Naive thymus-derived CD8-positive, alpha-beta T cell (primary cell): ENCODE measurements around the gene SUPT20H. TPM values are rescaled to one million over a fixed set of nuclear protein-coding genes. Genes with fewer than 3 reads are reported as not detected.
A peak's percentile ranks its signal among the peaks of the same experiment; 100 is the strongest.
"Not testable (repeated sequence)": the region's sequence is repeated elsewhere in the genome, so short reads cannot be mapped to it uniquely, and the experiment has no call there.

Experiments
- ATAC-seq, 2 donors: fragments of 150-1000 bp; cut with Tn5 transposase in 1 of 2; sonication (Bioruptor Pico), chemical (Tn5 transposase) in 1 of 2; 1 replicate in 1 of 2; 2 replicates in 1 of 2; pipeline ENCODE4 v1.10.0; 2021; ENCODE audit warnings: mild to moderate bottlenecking in 2 of 2, moderate library complexity in 2 of 2
- POLR2A ChIA-PET: fragments of 350-600 bp; sonication (Branson Sonifier 250); formaldehyde crosslinking; loops from one replicate; lab custom pipeline; 2021; ENCODE audit warnings: antibody characterized with exemption; lab: Charles Lee
- DNase-seq, 10 donors: peaks; one replicate each; pipeline versions ENCODE4 v3.0.0 to v3.0.0-alpha.2; 2020 to 2022
- H3K27ac Mint-ChIP-seq, 10 donors: one replicate each; pipeline ENCODE4 v1.8.0; 2020 to 2022; ENCODE audit warnings: mild to moderate bottlenecking in 10 of 10, mixed read lengths in 10 of 10, moderate library complexity in 4 of 10, inconsistent platforms in 1 of 10
- H3K27me3 Mint-ChIP-seq, 5 donors: one replicate each; pipeline ENCODE4 v1.8.0; 2021 to 2022; ENCODE audit warnings: mixed read lengths in 5 of 5
- H3K36me3 Mint-ChIP-seq, 3 donors: one replicate each; pipeline ENCODE4 v1.8.0; 2020 to 2022; ENCODE audit warnings: mixed read lengths in 3 of 3, mild to moderate bottlenecking in 2 of 3, inconsistent platforms in 1 of 3
- H3K4me1 Mint-ChIP-seq, 4 donors: one replicate each; pipeline ENCODE4 v1.8.0; 2021 to 2022; ENCODE audit warnings: mixed read lengths in 4 of 4
- H3K4me3 Mint-ChIP-seq, 10 donors: one replicate each; pipeline ENCODE4 v1.8.0; 2020 to 2022; ENCODE audit warnings: mild to moderate bottlenecking in 10 of 10, mixed read lengths in 10 of 10, moderate library complexity in 6 of 10, inconsistent platforms in 1 of 10
- H3K9me3 Mint-ChIP-seq, 9 donors: one replicate each; pipeline ENCODE4 v1.8.0; 2020 to 2022; ENCODE audit warnings: mixed read lengths in 9 of 9, mild to moderate bottlenecking in 3 of 9, inconsistent platforms in 1 of 9, moderate library complexity in 1 of 9
- polyA plus RNA-seq, 3 donors: library from polyadenylated mRNA; unstranded; fragments of 300-500 nt; fragmentation: Illumina TruSeq; gene quantifications; one replicate each; pipeline ENCODE4 v1.2.3, GENCODE V29; 2021
- total RNA-seq, 8 experiments: library from RNA in 2 of 8; stranded (reverse) in 2 of 8; gene quantifications; one replicate each; pipeline ENCODE4 v1.2.3 and lab custom pipeline; 2021 to 2026

Gene SUPT20H
- total and polyA plus RNA-seq, 5 experiments from 2014 or later: 45.4 to 119 (median 59.1) TPM

DNA sequence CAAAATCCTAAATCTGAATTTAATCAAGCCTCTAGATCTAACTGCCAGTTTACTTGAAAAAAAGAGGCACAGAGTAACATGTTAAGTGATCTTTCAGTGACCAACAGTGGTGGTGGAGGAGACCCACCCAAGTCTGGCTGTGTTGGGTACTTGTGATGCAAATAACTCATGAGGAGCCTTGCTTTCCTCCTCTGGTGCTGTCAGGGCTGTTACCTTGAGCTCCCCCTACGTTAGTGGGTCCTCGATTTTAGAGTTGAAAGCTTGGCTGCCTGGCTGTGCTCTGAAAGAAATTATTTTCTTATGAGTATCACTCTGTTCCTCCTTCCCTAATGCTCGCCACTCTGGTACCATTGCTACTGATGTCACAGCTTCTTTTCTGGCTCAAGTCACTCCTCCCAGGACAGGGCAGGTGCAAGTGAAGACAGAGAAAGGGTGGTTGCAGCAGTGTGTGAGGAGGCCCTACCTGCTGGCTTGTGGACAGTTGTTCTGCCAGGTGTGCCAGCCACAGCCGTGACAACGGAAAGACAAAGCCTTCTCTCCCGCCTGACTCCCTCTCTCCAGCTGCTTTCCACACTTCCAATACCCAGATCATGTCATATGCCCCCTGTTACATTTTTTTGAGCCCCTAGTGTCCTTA is 6.5 kb upstream of the SUPT20H start:
- H3K36me3 Mint-ChIP-seq: peaks cover 0 to 1% (median 0%) of the 10 kb centered on the region in 3 donors
- H3K4me3 Mint-ChIP-seq: no peak overlapping the region
- ATAC-seq: no peak
- H3K27me3 Mint-ChIP-seq: peaks cover 0 to 7% (median 3%) of the 10 kb centered on the region in 5 donors
- H3K4me1 Mint-ChIP-seq: no peaks in the 10 kb centered on the region
- H3K27ac Mint-ChIP-seq: no peak overlapping the region
- no peaks in the 10 kb centered on the region for H3K9me3 Mint-ChIP-seq
- DNase-seq: no peak
- POLR2A ChIA-PET: interaction anchor here (1.5 kb wide), 1 partner anchor 66 kb away, joined by 3 read pairs; the partner anchor contains the start of gene EXOSC8

DNA sequence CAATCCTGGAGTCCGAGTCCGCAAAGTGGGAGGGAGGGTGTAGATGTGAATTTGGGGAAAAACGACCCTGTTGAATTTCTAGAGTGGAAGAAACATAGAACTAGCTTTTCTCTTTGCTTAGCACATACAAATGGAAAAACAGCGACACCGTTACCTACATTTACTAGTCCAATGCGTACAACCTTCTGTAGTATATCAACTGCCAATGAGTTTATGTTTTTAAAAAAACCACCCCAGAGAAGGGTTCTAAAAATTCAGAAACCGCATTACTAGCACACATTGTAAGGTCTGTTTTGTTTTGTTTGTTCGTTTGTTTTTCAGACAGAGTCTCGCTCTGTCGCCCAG is 332 bp upstream of the SUPT20H start:
- peaks cover 10 to 50% (median 38%) of the 10 kb centered on the region in 4 donors for H3K4me1 Mint-ChIP-seq
- peak overlapping the region; percentile 95 to 99 (median 98) for H3K27ac Mint-ChIP-seq
- H3K36me3 Mint-ChIP-seq: peaks cover 0 to 10% (median 6%) of the 10 kb centered on the region in 3 donors
- ATAC-seq (peak; percentile 43 to 45), DNase-seq (no peak)
- POLR2A ChIA-PET: interaction anchor here (1.0 to 4.8 kb wide), 3 partner anchors 58 to 1290 kb away, joined by 4 to 76 read pairs (median 4); partner anchors contain the start of genes ALG5, EXOSC8 and UFM1
- H3K4me3 Mint-ChIP-seq: peak overlapping the region; percentile 90 to 97 (median 94)
- peaks cover 0 to 3% (median 0%) of the 10 kb centered on the region in 5 donors for H3K27me3 Mint-ChIP-seq
- peaks cover 0 to 1% (median 0%) of the 10 kb centered on the region in 9 donors for H3K9me3 Mint-ChIP-seq

DNA sequence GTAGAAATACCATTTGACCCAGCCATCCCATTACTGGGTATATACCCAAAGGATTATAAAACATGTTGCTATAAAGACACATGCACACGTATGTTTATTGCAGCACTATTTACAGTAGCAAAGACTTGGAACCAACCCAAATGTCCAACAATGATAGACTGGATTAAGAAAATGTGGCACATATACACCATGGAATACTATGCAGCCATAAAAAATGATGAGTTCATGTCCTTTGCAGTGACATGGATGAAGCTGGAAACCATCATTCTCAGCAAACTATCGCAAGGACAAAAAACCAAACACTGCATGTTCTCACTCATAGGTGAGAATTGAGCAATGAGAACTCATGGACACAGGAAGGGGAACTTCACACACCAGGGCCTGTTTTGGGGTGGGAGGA is 3.3 kb downstream of the SUPT20H start:
- POLR2A ChIA-PET: interaction anchor here (4.8 kb wide), 1 partner anchor 55 kb away, joined by 76 read pairs; the partner anchor contains the start of genes ALG5 and EXOSC8

DNA sequence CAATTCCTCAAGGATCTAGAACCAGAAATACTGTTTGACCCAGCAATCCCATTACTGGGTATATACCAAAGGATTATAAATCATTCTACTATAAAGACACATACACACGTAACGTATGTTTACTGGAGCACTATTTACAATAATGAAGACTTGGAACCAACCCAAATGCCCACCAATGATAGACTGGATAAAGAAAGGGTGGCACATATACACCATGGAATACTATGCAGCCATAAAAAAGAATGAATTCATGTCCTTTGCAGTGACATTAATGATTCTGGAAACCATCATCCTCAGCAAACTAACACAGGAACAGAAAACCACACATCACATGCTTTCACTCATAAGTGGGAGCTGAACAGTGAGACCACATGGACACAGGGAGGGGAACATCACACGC is 6.4 kb downstream of the SUPT20H start:
- POLR2A ChIA-PET: not testable (repeated sequence)

More for the DNA sequence above, 3.3 kb downstream of the SUPT20H start:
- peak overlapping the region in 4 of 10 donors; percentile 31 to 48 (median 40) for H3K27ac Mint-ChIP-seq
- peaks cover 0 to 34% (median 20%) of the 10 kb centered on the region in 3 donors for H3K36me3 Mint-ChIP-seq
- H3K27me3 Mint-ChIP-seq, ATAC-seq, DNase-seq, H3K9me3 Mint-ChIP-seq: not testable (repeated sequence)
- peak overlapping the region in 4 of 10 donors; percentile 10 to 19 (median 18) for H3K4me3 Mint-ChIP-seq
- peaks cover 21 to 77% (median 67%) of the 10 kb centered on the region in 4 donors for H3K4me1 Mint-ChIP-seq

DNA sequence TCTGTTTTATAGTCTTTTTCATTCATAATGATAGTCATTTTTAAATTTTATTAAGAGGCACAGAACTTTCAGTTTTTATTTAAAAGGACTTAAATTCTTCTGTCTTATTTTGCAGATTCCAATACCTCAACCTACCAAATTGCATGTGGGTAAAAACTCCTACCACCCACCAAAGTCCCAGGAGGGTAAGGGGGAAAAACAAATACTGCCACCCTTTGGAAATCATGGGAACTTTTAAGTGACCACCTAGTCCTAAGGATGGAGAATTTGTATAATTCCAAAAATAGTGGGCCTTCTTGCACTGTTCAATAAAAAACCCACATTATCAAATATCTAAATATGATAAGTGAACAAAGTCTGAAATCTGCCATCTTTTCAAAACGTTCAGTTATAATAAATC is 9.7 kb downstream of the SUPT20H start:
- Mint-ChIP-seq H3K4me1 (peaks cover 12 to 43% (median 37%) of the 10 kb centered on the region in 4 donors), H3K36me3 (peaks cover 0 to 64% (median 20%) of the 10 kb centered on the region in 3 donors)
- POLR2A ChIA-PET: no interaction called here

More for the DNA sequence above, 6.4 kb downstream of the SUPT20H start:
- peak overlapping the region in 4 of 10 donors; percentile 20 to 73 (median 36) for H3K4me3 Mint-ChIP-seq
- H3K27ac Mint-ChIP-seq, ATAC-seq, DNase-seq, H3K27me3 Mint-ChIP-seq, H3K9me3 Mint-ChIP-seq: not testable (repeated sequence)
- H3K36me3 Mint-ChIP-seq: peaks cover 0 to 47% (median 21%) of the 10 kb centered on the region in 3 donors
- peaks cover 15 to 64% (median 50%) of the 10 kb centered on the region in 4 donors for H3K4me1 Mint-ChIP-seq

DNA sequence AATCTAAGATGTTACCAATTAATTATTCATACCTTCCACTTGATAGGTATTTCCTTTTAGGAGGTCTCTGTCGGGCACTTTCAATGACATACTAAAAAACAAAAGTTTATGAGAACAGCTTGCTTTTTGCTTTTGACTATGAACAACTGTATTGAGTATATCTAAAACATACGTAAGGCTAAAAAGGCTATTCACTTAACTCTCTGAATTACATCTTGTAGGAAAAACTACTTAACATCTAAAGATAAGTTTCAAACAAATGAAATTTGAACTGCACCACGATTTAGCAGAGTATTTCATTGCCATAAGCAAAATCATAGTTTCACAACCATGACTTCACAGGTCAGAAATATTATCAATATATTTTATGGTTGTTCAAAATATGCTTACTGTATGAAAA is 11.6 kb downstream of the SUPT20H start:
- H3K27ac Mint-ChIP-seq: no peak overlapping the region
- ATAC-seq: no peak
- H3K36me3 Mint-ChIP-seq: peaks cover 3 to 68% (median 15%) of the 10 kb centered on the region in 3 donors
- H3K4me3 Mint-ChIP-seq: no peak overlapping the region
- H3K9me3 Mint-ChIP-seq: no peaks in the 10 kb centered on the region
- peaks cover 11 to 30% (median 25%) of the 10 kb centered on the region in 4 donors for H3K4me1 Mint-ChIP-seq
- H3K27me3 Mint-ChIP-seq: no peaks in the 10 kb centered on the region
- POLR2A ChIA-PET: no interaction called here
- no peak for DNase-seq

More for the DNA sequence above, 9.7 kb downstream of the SUPT20H start:
- DNase-seq (no peak), ATAC-seq (no peak)
- H3K27ac Mint-ChIP-seq: no peak overlapping the region
- no peaks in the 10 kb centered on the region for H3K27me3 Mint-ChIP-seq
- no peak overlapping the region for H3K4me3 Mint-ChIP-seq
- peaks cover 0 to 2% (median 0%) of the 10 kb centered on the region in 9 donors for H3K9me3 Mint-ChIP-seq

DNA sequence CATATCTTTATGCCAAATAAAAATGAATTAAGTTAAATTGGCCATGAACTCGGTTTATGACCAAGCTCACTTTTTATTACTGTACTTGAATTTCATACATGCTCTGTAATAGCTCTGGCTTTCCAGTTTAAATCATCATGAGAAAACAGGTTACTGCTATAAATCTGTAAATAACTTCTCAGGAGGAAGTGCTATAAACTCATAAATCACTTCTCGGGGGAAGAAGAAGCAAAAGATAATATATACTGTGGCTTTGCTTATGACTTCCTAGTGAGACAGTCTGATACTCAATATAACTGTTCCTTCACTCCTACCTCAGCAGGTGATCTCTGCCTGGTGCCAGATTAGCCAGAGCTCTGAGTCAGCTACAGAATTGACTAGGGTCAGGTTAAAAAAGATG is 12.5 kb downstream of the SUPT20H start:
- no peaks in the 10 kb centered on the region for H3K27me3 Mint-ChIP-seq
- H3K9me3 Mint-ChIP-seq: no peaks in the 10 kb centered on the region
- peak overlapping the region in 5 of 10 donors; percentile 9 to 73 (median 21) for H3K27ac Mint-ChIP-seq
- DNase-seq (no peak), ATAC-seq (no peak)
- H3K4me3 Mint-ChIP-seq: no peak overlapping the region
- peaks cover 12 to 68% (median 17%) of the 10 kb centered on the region in 3 donors for H3K36me3 Mint-ChIP-seq
- H3K4me1 Mint-ChIP-seq: peaks cover 8 to 22% (median 18%) of the 10 kb centered on the region in 4 donors
- POLR2A ChIA-PET: no interaction called here

DNA sequence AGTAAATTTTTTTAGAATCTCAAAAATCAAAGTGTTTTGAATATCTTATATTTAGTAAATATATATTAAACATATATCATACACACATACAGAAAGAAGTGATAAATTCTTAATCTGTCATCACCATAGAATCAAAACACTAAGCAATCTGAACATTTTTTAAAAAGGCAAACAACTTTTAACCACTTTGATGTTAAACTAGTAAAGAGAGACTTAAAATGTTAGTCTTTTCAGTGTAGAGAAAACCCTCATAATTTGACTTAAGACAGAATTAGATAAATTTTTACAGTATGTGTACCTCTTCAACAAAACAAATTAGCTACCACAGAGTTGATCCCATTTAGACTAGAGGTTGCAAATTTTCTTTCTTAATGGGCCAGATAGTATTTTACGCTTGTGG is 13.4 kb downstream of the SUPT20H start:
- no peak overlapping the region for H3K27ac Mint-ChIP-seq
- H3K4me1 Mint-ChIP-seq: peaks cover 5 to 13% (median 10%) of the 10 kb centered on the region in 4 donors
- H3K36me3 Mint-ChIP-seq: peaks cover 16 to 74% (median 24%) of the 10 kb centered on the region in 3 donors

DNA sequence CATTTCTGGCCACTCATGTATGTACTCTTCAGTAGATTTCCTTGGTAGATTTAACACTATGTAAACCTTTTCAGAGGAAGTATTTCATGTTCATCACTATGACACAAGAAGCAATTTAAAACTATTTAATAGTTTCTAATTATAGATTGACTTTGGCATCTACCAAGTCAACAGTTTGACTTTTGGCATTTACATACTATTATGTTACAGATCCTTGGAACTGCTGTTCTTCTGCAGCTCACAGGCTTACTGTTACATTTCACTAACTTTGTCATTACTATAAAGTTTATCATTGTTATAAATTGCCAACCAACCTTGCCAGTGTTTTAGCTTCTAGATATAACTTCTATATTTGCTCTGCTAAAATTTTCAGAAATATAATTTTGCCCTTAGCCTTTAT is 18.7 kb downstream of the SUPT20H start:
- no peaks in the 10 kb centered on the region for H3K27me3 Mint-ChIP-seq
- H3K4me3 Mint-ChIP-seq: no peak overlapping the region
- peaks cover 20 to 90% (median 28%) of the 10 kb centered on the region in 3 donors for H3K36me3 Mint-ChIP-seq
- ATAC-seq (no peak), DNase-seq (no peak)
- no peaks in the 10 kb centered on the region for H3K9me3 Mint-ChIP-seq
- no peak overlapping the region for H3K27ac Mint-ChIP-seq
- H3K4me1 Mint-ChIP-seq: peaks cover 0 to 6% (median 2%) of the 10 kb centered on the region in 4 donors
- POLR2A ChIA-PET: no interaction called here

More for the DNA sequence above, 13.4 kb downstream of the SUPT20H start:
- ATAC-seq: no peak
- no peaks in the 10 kb centered on the region for H3K27me3 Mint-ChIP-seq
- DNase-seq: no peak
- POLR2A ChIA-PET: no interaction called here
- H3K4me3 Mint-ChIP-seq: no peak overlapping the region
- H3K9me3 Mint-ChIP-seq: no peaks in the 10 kb centered on the region

DNA sequence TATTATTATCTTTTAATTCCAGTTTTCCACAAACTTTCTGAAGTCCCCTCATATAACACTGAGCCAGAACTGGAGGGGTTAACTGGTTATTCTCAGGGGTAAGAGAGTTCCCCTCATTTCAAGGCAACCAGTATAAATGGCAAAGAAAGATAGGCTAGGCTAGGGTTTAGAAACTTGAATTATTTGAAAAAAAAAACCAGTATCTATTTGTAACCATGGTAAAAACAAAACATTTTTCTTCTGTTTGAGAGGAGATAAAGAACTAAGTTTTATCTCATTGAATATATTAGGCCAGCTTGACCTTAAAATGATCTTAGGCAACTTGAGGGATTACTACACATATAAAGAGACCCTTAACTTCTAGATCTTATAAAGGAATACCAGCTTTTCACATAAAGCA is 19.6 kb downstream of the SUPT20H start:
- H3K9me3 Mint-ChIP-seq: no peaks in the 10 kb centered on the region
- H3K27me3 Mint-ChIP-seq: no peaks in the 10 kb centered on the region
- DNase-seq: no peak
- POLR2A ChIA-PET: no interaction called here
- peaks cover 0 to 6% (median 3%) of the 10 kb centered on the region in 4 donors for H3K4me1 Mint-ChIP-seq
- no peak overlapping the region for H3K4me3 Mint-ChIP-seq
- no peak for ATAC-seq
- H3K27ac Mint-ChIP-seq: no peak overlapping the region
- peaks cover 20 to 93% (median 35%) of the 10 kb centered on the region in 3 donors for H3K36me3 Mint-ChIP-seq

DNA sequence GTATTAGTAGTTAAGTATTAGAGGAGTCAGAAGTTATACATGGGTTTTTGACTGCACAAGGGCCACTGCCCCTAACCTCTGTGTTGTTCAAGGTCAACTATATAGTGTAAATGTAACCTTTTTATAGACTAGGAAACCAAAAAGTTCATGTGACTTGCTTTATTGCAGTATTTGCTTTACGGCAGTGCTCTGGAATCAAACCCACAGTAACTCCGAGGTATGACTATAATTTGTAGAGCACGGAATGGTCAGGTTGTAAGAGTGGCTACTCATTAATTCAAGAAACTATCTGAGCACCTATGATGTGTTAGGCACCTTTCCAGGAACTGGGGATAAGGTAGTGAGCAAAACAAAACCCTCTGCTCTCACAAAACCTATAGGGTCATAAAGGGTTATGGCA is 22.2 kb downstream of the SUPT20H start:
- Mint-ChIP-seq H3K9me3 (no peaks in the 10 kb centered on the region), H3K27ac (no peak overlapping the region), H3K36me3 (peaks cover 11 to 96% (median 32%) of the 10 kb centered on the region in 3 donors), H3K4me3 (no peak overlapping the region), H3K4me1 (peaks cover 0 to 3% (median 0%) of the 10 kb centered on the region in 4 donors), H3K27me3 (no peaks in the 10 kb centered on the region)
- POLR2A ChIA-PET: no interaction called here
- DNase-seq: no peak
- ATAC-seq: no peak

DNA sequence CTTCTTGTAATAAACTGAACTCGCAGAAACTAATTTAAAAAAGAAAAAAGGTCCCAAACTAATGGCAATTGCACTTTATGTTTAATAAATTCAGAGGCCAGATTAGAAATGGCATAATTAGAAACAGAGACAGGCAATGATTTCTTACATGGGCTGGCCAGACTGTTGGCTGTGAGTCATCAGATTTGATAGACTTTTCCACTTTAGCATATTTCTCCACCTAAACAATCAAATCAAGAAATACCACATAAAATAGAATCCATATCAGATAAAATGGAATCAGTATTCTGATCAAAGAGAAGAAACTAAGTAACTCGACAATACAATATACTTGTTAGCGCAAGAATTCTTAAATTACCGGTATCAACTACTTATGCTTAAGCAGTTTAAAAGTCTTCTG is 29.9 kb downstream of the SUPT20H start:
- ATAC-seq: no peak
- Mint-ChIP-seq H3K27ac (no peak overlapping the region), H3K4me3 (no peak overlapping the region), H3K36me3 (peaks cover 0 to 77% (median 29%) of the 10 kb centered on the region in 3 donors), H3K4me1 (no peaks in the 10 kb centered on the region), H3K9me3 (no peaks in the 10 kb centered on the region), H3K27me3 (no peaks in the 10 kb centered on the region)
- DNase-seq: no peak
- POLR2A ChIA-PET: no interaction called here

DNA sequence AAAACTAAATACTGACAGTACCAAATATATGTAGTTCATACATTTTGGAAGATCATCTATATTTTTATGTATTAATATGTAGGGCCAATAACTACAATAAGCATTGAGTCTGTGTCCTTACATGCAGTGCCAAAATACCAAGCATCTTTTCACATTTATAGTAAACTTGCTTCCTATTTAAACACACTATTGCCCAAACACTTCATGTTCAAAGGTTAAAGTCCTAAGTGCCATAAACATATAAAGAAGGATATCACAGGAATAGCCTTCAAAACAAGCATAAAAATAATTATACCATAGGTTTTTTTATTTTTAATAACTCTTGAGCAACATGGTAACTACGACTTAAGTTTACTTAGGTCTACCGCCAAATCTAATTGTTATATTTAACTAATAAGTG is 31.8 kb downstream of the SUPT20H start:
- Mint-ChIP-seq H3K4me1 (peaks cover 0 to 5% (median 0%) of the 10 kb centered on the region in 4 donors), H3K27me3 (no peaks in the 10 kb centered on the region), H3K9me3 (no peaks in the 10 kb centered on the region), H3K27ac (no peak overlapping the region), H3K4me3 (no peak overlapping the region), H3K36me3 (peaks cover 4 to 77% (median 27%) of the 10 kb centered on the region in 3 donors)
- DNase-seq (no peak), ATAC-seq (no peak)
- POLR2A ChIA-PET: interaction anchor here (1.1 kb wide), 1 partner anchor 28 kb away, joined by 7 read pairs; no protein-coding TSS in a partner anchor
